ENCODE measurements around the gene WWP2.

- TF ChIP-seq CTCF (IDR thresholded peaks at IDR 0.05) (no peak), POLR2A (IDR thresholded peaks at IDR 0.05) (no peak)
These were observed 89.5 kb downstream of the WWP2 start for GRCh38 chr16:69851491-69852240.
